GM23248 (cell line): ENCODE results near the gene PLXNA1.

Experiments used
- EZH2 ChIP-seq: fragments of 200-600 bp; sonication (generic); IDR thresholded peaks from 2 replicates; pipeline ENCODE4 v1.6.1; 2018; ENCODE audit warnings: antibody characterized with exemption, mild to moderate bottlenecking; ENCODE audit not compliant: insufficient read depth, poor library complexity, severe bottlenecking
- EZH2phosphoT487 ChIP-seq: fragments of 200-600 bp; sonication (generic); IDR thresholded peaks from 2 replicates; pipeline ENCODE4 v1.6.1; 2018; ENCODE audit warnings: antibody characterized with exemption, moderate library complexity, mild to moderate bottlenecking, low read depth; ENCODE audit not compliant: insufficient read depth

DNA sequence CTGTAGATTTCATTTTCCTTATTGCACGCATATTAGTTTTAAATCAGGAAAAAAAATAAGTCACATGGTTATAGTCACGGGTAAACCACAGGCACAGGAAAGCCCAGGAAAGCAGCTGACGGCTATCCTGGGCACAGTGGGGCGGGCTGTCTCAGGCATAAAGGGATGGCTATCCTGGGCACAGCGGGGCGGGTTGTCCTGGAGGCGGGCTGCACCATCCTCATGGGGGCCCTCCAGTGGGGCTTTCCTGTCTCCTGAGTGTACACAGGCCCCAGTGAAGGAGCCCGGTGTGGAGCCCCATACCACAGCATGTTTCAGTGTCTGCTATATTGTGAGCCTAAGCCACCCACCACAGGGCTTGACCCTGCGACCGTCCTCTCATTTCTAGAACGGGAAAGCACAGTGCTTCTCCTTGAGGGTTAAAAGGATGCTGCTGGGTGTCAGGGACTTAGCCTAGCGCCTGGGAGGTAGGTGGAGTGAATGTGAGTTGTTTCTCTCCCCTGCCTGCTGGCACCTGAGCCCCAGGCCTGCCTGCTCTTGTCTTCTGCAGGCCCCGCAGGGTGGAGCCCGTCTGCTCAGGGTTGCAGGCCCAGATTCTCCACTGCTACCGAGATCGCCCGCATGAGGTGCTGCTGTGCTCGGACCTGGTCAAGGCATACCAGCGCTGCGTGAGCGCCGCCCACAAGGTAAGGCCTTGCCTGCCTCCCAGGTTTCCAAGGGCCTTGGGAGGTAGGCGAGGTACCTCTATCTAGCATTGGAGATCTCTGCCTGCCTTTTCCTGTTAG, 25.9 kb upstream of the PLXNA1 start:
- TF ChIP-seq EZH2 (no peak), EZH2phosphoT487 (no peak)
